Progenitor cell of endocrine pancreas (in vitro differentiated cells): ENCODE measurements around the gene HCN3. TPM values are rescaled to one million over a fixed set of nuclear protein-coding genes. Genes with fewer than 3 reads are reported as not detected.

ENCODE experiments used
- DNase-seq: peaks from one replicate; pipeline ENCODE4 v3.0.0; 2021; ENCODE audit warnings: low spot score; ENCODE audit not compliant: unreplicated experiment
- H3K27ac Mint-ChIP-seq: 2 replicates; pipeline ENCODE4 v1.8.0; 2021; ENCODE audit warnings: mild to moderate bottlenecking, moderate library complexity, mixed read lengths
- H3K27me3 Mint-ChIP-seq: 2 replicates; pipeline ENCODE4 v1.8.0; 2021; ENCODE audit warnings: mixed read lengths
- H3K36me3 Mint-ChIP-seq: 2 replicates; pipeline ENCODE4 v1.8.0; 2022; ENCODE audit warnings: mixed read lengths; ENCODE audit not compliant: insufficient read depth
- H3K4me1 Mint-ChIP-seq: 2 replicates; pipeline ENCODE4 v1.8.0; 2021; ENCODE audit warnings: low read depth, mixed read lengths
- H3K4me3 Mint-ChIP-seq: 2 replicates; pipeline ENCODE4 v1.8.0; 2021; ENCODE audit warnings: low read depth, mild to moderate bottlenecking, moderate library complexity, mixed read lengths
- H3K9me3 Mint-ChIP-seq: 2 replicates; pipeline ENCODE4 v1.8.0; 2021; ENCODE audit warnings: low read depth, mixed read lengths
- CTCF ChIP-seq: fragments of 200-600 bp; sonication (generic); IDR thresholded peaks from one replicate; pipeline ENCODE4 v1.5.0; 2021; ENCODE audit warnings: antibody characterized with exemption, mild to moderate bottlenecking; ENCODE audit not compliant: unreplicated experiment
- total RNA-seq: library from RNA; stranded (reverse); gene quantifications from 2 replicates; pipeline ENCODE4 v1.2.1, GENCODE V29; 2021

HCN3 gene
- total RNA-seq, 1 donor from 2014 or later = 15.6 TPM

- no peak overlapping the region for H3K4me3 Mint-ChIP-seq
- peaks cover 7% of the 10 kb centered on the region for H3K36me3 Mint-ChIP-seq
- H3K27me3 Mint-ChIP-seq = no peaks in the 10 kb centered on the region
- no peak overlapping the region for H3K27ac Mint-ChIP-seq
- peaks cover 18% of the 10 kb centered on the region for H3K4me1 Mint-ChIP-seq
- DNase-seq = no peak
- H3K9me3 Mint-ChIP-seq = no peaks in the 10 kb centered on the region
- TF ChIP-seq CTCF = no peak
Measured at GRCh38 chr1:155247667-155248553, 29.4 kb upstream of the HCN3 start.

GRCh38 chr1:155250246-155250632, 27.0 kb upstream of the HCN3 start:
- TF ChIP-seq CTCF = no peak
- no peak overlapping the region for H3K27ac Mint-ChIP-seq
- no peak overlapping the region for H3K4me3 Mint-ChIP-seq
- H3K9me3 Mint-ChIP-seq = no peaks in the 10 kb centered on the region
- no peaks in the 10 kb centered on the region for H3K27me3 Mint-ChIP-seq
- peaks cover 9% of the 10 kb centered on the region for H3K36me3 Mint-ChIP-seq
- peaks cover 17% of the 10 kb centered on the region for H3K4me1 Mint-ChIP-seq
- no peak for DNase-seq

GRCh38 chr1:155250633-155251449, 26.4 kb upstream of the HCN3 start:
- H3K4me3 Mint-ChIP-seq = no peak overlapping the region
- no peaks in the 10 kb centered on the region for H3K27me3 Mint-ChIP-seq
- no peaks in the 10 kb centered on the region for H3K9me3 Mint-ChIP-seq
- H3K4me1 Mint-ChIP-seq = peaks cover 20% of the 10 kb centered on the region
- peak overlapping the region; percentile 85 for H3K27ac Mint-ChIP-seq
- peaks cover 9% of the 10 kb centered on the region for H3K36me3 Mint-ChIP-seq
- peak; percentile 97 for DNase-seq
- TF ChIP-seq CTCF = peak; percentile 99

- Mint-ChIP-seq H3K4me3 (no peak overlapping the region), H3K27me3 (no peaks in the 10 kb centered on the region), H3K9me3 (no peaks in the 10 kb centered on the region), H3K36me3 (peaks cover 7% of the 10 kb centered on the region), H3K27ac (no peak overlapping the region), H3K4me1 (peaks cover 21% of the 10 kb centered on the region)
- TF ChIP-seq CTCF = no peak
- no peak for DNase-seq
Measured at GRCh38 chr1:155251566-155251965, 25.7 kb upstream of the HCN3 start.

GRCh38 chr1:155253208-155253607, 24.1 kb upstream of the HCN3 start:
- Mint-ChIP-seq H3K27me3 (no peaks in the 10 kb centered on the region), H3K27ac (peak overlapping the region; percentile 67), H3K36me3 (peaks cover 8% of the 10 kb centered on the region), H3K9me3 (no peaks in the 10 kb centered on the region), H3K4me3 (peak overlapping the region; percentile 81), H3K4me1 (peaks cover 21% of the 10 kb centered on the region)
- no peak for DNase-seq
- TF ChIP-seq CTCF = no peak
